Hippocampal formation (tissue), 2 donors: Measurements from ENCODE around the gene PARN.
"Not testable (repeated sequence)": the region's sequence is repeated elsewhere in the genome, so short reads cannot be mapped to it uniquely, and the experiment has no call there.

Experiments used
- DNase-seq, 2 donors: peaks; one replicate each; lab custom pipeline; 2025; lab: John Stamatoyannopoulos, UW

PARN gene

GRCh38 chr16:14632693-14633569 lies 2.9 kb upstream of the PARN start, which contains the start of gene BFAR:
BFAR (plus strand) TSS chr16:14632951; CDS start chr16:14644347, 11,396 bp downstream.
- DNase-seq, result peak; percentile 96 to 99

DNA sequence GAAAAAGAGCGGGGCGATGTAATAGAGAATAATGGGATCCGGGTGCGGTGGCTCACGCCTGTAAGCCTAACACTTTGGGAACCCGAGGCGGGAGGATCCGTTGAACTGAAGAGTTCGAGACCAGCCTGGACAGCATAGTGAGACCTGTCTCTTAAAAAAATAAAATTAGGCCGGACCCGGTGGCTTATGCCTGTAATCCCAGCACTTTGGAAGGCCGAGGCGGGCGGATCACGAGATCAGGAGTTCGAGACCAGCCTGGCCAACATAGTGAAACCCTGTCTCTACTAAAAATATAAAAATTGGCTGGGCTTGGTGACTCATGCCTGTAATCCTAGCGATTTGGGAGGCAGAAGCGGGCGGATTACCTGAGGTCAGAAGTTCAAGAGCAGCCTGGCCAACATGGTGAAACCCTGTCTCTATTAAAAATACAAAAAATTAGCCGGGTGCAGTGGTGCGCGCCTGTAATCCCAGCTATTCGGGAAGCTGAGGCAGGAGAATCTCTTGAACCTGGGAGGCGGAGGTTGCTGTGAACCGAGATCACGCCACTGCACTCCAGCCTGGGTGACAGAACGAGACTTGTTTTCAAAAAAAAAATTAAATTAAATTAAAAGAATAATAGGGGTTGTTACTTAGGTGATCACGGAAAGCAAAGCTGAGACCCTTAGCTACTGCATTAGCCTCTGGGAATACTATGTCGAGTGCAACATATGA lies 715 bp upstream of the PARN start:
- DNase-seq, result not testable (repeated sequence)

DNA sequence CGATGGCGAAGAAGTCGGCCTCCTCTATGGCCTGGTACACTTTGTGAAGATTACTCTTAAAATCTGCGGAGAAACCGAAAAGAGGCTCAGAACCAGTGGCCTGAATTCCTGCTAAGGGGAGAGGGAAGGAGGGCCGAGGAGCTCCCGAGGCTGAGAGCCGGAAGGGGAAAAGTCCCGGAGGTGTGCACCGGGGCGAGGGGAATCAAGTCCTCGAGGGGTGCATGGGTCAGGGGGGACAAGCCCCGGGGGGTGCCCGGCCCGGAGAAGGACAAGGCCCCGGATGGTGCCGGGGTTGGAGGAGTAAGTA lies 495 bp downstream of the PARN start:
- DNase-seq, result no peak

GRCh38 chr16:14628806-14629611 lies 1.1 kb downstream of the PARN start:
- no peak for DNase-seq

DNA sequence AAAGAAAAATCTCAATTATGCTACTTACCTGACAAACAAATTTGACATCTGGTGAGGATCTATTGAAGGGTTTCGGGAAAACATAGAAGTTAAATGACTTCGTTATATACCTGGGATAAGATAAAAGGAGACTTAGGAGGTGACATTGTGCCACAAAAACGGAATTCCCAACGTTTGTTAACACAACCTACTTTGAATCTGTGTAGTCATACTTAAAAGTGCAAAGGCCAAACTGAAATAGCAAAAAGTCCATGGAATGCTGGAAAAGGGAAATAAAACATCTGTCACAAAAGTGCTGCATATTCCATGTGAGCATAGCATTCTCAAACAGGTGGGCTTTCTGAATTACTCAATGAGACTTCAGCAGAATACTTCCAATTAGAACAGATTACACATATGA lies 3.0 kb downstream of the PARN start:
- DNase-seq, result no peak

DNA sequence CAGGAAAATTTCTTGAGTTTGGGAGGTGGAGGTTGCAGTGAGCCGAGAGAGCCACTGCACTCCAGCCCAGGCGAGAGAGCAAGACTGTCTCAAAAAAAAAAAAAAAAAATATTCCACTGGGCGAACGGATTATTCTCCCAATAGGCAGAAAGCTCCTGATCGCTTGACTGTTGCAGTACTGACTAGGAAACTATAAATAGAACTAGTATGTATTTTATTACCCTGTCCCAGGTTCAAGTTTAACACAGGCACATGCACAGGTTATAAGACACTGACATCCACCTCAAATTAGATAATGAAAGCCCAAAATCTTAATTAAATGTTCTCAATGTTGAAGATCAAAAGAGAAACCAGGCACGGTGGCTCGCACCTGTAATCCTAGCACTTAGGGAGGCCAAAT lies 11.5 kb downstream of the PARN start:
- no peak for DNase-seq

GRCh38 chr16:14616280-14616679 lies 13.8 kb downstream of the PARN start:
- no peak for DNase-seq

DNA sequence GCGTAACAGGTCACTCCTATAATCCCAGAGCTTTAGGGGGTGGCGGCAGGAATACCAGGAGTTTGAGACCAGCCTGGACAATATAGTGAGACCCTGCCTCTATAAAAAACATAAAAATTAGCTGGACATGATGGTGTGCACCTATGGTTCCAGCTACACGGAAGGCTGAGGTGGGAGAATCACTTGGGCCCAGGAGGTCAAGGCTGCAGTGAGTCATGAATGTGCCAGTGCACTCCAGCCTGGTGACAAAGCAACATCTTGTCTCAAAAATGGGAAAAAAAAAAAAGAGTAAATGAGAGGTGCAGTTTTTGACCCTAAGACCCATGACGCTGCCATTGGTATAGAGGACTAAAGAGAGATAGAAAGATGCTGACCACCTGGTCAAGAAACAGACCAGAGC lies 16.1 kb downstream of the PARN start:
- no peak for DNase-seq

- no peak for DNase-seq
Observed at GRCh38 chr16:14611660-14612059, 18.4 kb downstream of the PARN start.

GRCh38 chr16:14609716-14610115 lies 20.3 kb downstream of the PARN start:
- DNase-seq, result no peak

GRCh38 chr16:14608604-14609003 lies 21.5 kb downstream of the PARN start:
- no peak for DNase-seq

GRCh38 chr16:14608111-14608566 lies 21.9 kb downstream of the PARN start:
- no peak for DNase-seq

- no peak for DNase-seq
Observed at GRCh38 chr16:14606102-14606501, 24.0 kb downstream of the PARN start.

DNA sequence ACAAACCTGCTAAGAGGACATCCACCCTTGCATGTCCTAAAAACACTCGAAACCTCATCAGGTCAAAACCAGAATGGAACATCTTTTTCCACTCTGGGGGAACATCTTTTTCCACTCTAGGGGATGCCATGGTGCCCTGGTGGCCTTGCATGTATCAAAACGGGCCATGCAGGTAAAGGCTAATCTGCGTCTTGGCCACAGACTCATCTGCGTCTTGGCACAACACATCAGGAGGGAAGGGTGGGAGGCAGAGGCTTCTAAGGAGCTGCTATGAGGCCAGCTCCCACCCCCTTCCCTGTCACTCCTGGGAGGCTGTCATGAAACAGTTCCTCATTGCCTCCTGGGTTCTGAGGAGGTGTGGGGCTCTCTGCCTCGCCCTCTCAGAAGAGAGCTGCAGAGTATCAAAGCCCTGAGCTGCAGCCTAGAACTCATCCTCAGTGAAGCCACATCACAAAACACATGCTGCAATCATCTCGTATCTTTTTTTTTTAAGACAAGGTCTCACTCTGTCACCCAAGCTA lies 27.6 kb downstream of the PARN start:
- DNase-seq, result no peak

GRCh38 chr16:14600164-14600563 lies 29.9 kb downstream of the PARN start:
- DNase-seq, result no peak

DNA sequence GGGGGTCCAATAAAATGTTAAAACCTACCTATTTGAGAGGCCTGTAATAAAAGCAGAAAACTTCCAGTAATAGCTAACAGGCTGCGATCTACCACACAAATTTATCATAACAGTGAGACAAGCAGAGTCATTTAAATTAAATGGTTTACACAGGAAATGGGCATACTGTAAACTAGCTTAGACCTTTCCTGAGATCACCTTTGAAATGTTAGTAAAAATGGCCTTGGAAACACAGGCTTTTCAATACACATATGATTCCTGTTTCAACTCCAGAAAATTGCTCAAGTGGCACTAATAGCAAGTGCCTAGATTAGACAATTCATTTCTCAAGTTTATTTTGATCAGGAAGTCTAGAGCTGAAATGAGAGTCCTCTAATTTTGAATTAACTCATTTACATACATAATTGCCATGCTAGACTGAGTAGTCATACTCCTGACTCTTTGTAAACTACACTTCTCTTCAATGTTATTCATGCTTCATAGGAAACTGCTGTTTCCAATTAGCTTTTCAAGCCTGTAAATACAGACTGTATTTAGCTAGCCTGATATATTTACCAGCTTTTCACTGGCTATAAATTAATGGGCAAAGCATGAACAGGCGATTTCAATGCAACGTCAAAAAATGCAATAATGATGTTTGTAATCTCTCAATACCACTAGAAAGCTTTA lies 43.3 kb downstream of the PARN start:
- no peak for DNase-seq

DNA sequence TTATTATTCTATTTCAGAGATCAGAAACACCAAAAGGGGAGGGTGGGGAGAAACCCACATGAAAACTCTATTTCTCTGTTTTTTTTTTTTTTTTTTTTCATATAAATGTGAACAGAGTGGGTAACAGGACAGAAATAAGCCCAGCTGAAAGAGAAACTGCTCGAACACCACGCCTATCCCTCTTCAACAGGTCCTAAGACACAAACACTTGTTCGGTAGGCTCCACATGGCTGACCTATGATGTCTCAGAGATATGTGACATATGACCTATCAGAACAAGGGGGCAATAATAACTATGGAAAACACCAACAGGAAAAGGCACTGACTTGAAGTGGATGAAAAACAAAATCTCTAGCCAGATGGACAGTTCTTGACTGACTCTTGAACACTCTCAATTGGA lies 44.8 kb downstream of the PARN start:
- DNase-seq, result no peak

GRCh38 chr16:14580926-14581325 lies 49.1 kb downstream of the PARN start:
- not testable (repeated sequence) for DNase-seq

DNA sequence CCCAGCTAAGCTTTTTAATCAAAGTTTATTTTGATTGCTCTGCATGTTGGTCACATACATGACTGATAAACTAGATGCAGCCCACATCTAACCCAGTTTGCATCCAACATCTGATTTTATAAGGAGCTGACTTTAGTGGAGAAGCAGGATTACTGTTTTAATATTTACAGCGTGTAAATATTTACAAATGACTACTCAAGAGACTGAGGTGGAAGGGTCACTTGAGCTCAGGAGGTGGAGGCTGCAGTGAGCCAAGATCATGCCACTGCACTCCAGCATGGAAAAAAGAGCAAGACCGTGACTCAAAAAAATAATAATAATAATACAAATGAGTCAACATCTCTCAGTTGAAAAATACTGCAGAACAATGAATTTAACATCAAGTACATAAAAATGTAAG lies 50.8 kb downstream of the PARN start:
- no peak for DNase-seq

- DNase-seq, result no peak
Observed at GRCh38 chr16:14576532-14576931, 53.5 kb downstream of the PARN start.

DNA sequence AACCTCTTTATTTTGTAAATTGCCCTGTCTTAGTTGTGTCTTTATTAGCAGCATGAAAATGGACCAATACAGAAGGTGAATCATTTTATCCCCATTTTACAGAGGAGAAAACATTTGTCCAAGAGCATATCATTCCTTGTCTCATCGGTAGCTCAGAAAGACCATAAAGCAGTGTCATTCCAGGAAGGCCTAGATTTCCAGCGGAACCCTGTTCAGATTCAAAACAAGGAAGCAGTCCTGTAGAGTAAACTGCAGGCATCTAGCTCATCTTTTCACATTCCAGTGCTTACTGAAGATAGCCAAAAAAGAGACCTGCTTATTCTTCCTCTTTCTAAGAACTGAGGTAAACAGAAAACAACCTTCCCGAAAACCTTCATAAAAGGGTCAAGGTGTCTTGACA lies 54.0 kb downstream of the PARN start:
- no peak for DNase-seq
